Ascending aorta (tissue), 2 donors: ENCODE measurements around the gene RAD51D. TPM values are rescaled to one million over a fixed set of nuclear protein-coding genes. Genes with fewer than 3 reads are reported as not detected.

ENCODE experiments used
- DNase-seq, 2 donors: peaks; one replicate each; pipeline ENCODE4 v3.0.0-alpha.2; 2019; ENCODE audit warnings: low spot score in 2 of 2
- H3K27ac ChIP-seq, 2 donors: fragments of 200-600 bp; sonication (generic); one replicate each; pipeline ENCODE4 v1.5.1; 2016 to 2017; ENCODE audit warnings: mild to moderate bottlenecking in 1 of 2
- H3K27me3 ChIP-seq: fragments of 200-600 bp; sonication (generic); one replicate; pipeline ENCODE4 v1.5.1; 2017
- H3K36me3 ChIP-seq, 2 donors: fragments of 200-600 bp; sonication (generic); one replicate each; pipeline ENCODE4 v1.5.1; 2016
- H3K4me1 ChIP-seq, 2 donors: fragments of 200-600 bp; sonication (generic); one replicate each; pipeline ENCODE4 v1.5.1; 2016 to 2017; ENCODE audit warnings: mild to moderate bottlenecking in 1 of 2
- H3K4me3 ChIP-seq, 2 donors: fragments of 200-600 bp; sonication (generic); one replicate each; pipeline ENCODE4 v1.5.1; 2016 to 2017; ENCODE audit warnings: mild to moderate bottlenecking in 1 of 2
- H3K9me3 ChIP-seq, 2 donors: fragments of 200-600 bp; sonication (generic); one replicate each; pipeline ENCODE4 v1.5.1; 2016
- CTCF ChIP-seq, 3 experiments: fragments of 200-600 bp in 2 of 3; fragments of 450-650 bp in 1 of 3; sonication (generic) in 2 of 3; IDR thresholded peaks; one replicate each; pipeline ENCODE4 v1.5.1; 2016 to 2019; ENCODE audit warnings: antibody characterized with exemption in 3 of 3, mild to moderate bottlenecking in 1 of 3, moderate library complexity in 1 of 3
- intact Hi-C: fragments of 100-400 bp; cut with DNase I; formaldehyde crosslinking; loops from one replicate; pipeline ENCODE4 v1.15.1; 2023
- total RNA-seq: library from RNA; depleted of rRNA; stranded (reverse); fragments of >200 nt; gene quantifications from one replicate; pipeline ENCODE4 v1.1.0, GENCODE V29; 2016

Gene RAD51D
- total RNA-seq, 1 donor from 2014 or later = 3.7 TPM

- Histone ChIP-seq H3K36me3 (peaks cover 50 to 63% of the 10 kb centered on the region in 2 donors), H3K4me3 (no peak overlapping the region), H3K27ac (no peak overlapping the region), H3K4me1 (peaks cover 8 to 10% of the 10 kb centered on the region in 2 donors), H3K9me3 (no peaks in the 10 kb centered on the region), H3K27me3 (no peaks in the 10 kb centered on the region)
- intact Hi-C loops = no loop called here
- TF ChIP-seq CTCF (IDR thresholded peaks at IDR 0.05) = no peak
- DNase-seq = no peak
Observed at GRCh38 chr17:35138218-35138617, 18.6 kb upstream of the RAD51D start.

GRCh38 chr17:35135322-35135721 is 15.7 kb upstream of the RAD51D start:
- DNase-seq = no peak
- H3K4me3 ChIP-seq = no peak overlapping the region
- no peaks in the 10 kb centered on the region for H3K27me3 ChIP-seq

GRCh38 chr17:35132816-35133550 is 13.3 kb upstream of the RAD51D start:
- no peak overlapping the region for H3K27ac ChIP-seq
- H3K4me1 ChIP-seq = no peaks in the 10 kb centered on the region
- no peak for DNase-seq
- H3K27me3 ChIP-seq = no peaks in the 10 kb centered on the region
- no peak overlapping the region for H3K4me3 ChIP-seq
- intact Hi-C loops = no loop called here
- peaks cover 63 to 65% of the 10 kb centered on the region in 2 donors for H3K36me3 ChIP-seq
- H3K9me3 ChIP-seq = no peaks in the 10 kb centered on the region
- TF ChIP-seq CTCF (IDR thresholded peaks at IDR 0.05) = no peak

More at GRCh38 chr17:35135322-35135721, 15.7 kb upstream of the RAD51D start:
- no peaks in the 10 kb centered on the region for H3K9me3 ChIP-seq
- TF ChIP-seq CTCF (IDR thresholded peaks at IDR 0.05) = no peak
- H3K4me1 ChIP-seq = no peaks in the 10 kb centered on the region
- H3K27ac ChIP-seq = no peak overlapping the region
- intact Hi-C loops = no loop called here
- H3K36me3 ChIP-seq = peaks cover 70 to 80% of the 10 kb centered on the region in 2 donors

- no peak for TF ChIP-seq CTCF (IDR thresholded peaks at IDR 0.05)
- Histone ChIP-seq H3K27ac (no peak overlapping the region), H3K9me3 (no peaks in the 10 kb centered on the region), H3K4me1 (no peaks in the 10 kb centered on the region), H3K27me3 (no peaks in the 10 kb centered on the region), H3K4me3 (no peak overlapping the region), H3K36me3 (peaks cover 56% of the 10 kb centered on the region in 2 donors)
- no peak for DNase-seq
- intact Hi-C loops = no loop called here
Observed at GRCh38 chr17:35132099-35132498, 12.4 kb upstream of the RAD51D start.

- peaks cover 39 to 42% of the 10 kb centered on the region in 2 donors for H3K36me3 ChIP-seq
- DNase-seq = no peak
- intact Hi-C loops = no loop called here
- TF ChIP-seq CTCF (IDR thresholded peaks at IDR 0.05) = no peak
- no peaks in the 10 kb centered on the region for H3K4me1 ChIP-seq
- H3K4me3 ChIP-seq = no peak overlapping the region
- H3K27me3 ChIP-seq = no peaks in the 10 kb centered on the region
- H3K9me3 ChIP-seq = no peaks in the 10 kb centered on the region
- H3K27ac ChIP-seq = no peak overlapping the region
Observed at GRCh38 chr17:35130392-35130791, 10.7 kb upstream of the RAD51D start.
